GM18498 (cell line): ENCODE measurements around the gene CNTN4.

Experiments used
- ATAC-seq: cut with Tn5 transposase; IDR thresholded peaks from one replicate; pipeline ENCODE4 v1.9.1; 2021; ENCODE audit warnings: mild to moderate bottlenecking, moderate library complexity; ENCODE audit not compliant: unreplicated experiment

The CNTN4 gene

GRCh38 chr3:2847062-2847841 is 748.6 kb downstream of the CNTN4 start:
- no peak for ATAC-seq

GRCh38 chr3:2849092-2849491 is 750.4 kb downstream of the CNTN4 start:
- ATAC-seq = no peak

DNA sequence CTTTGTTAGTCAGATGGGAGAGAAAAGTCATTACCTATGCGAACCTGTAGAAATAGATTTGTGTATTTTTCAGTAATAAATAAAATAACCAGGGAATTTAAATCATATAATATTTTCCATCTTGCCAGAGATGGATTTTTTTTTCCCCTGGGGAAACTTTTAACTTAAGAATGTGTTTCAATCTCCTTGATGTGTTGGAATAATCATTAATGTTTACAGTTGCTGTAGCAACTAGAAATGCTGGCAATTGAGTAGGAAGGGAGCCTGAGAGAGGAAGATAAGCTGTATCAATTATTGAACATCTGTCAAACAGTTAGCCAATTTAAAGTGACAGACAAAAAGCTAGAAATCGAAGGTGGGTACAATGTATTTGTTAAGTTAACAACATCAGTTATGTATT is 752.0 kb downstream of the CNTN4 start:
- no peak for ATAC-seq

- ATAC-seq = no peak
Observed at GRCh38 chr3:2851361-2851760, 752.7 kb downstream of the CNTN4 start.

- no peak for ATAC-seq
Observed at GRCh38 chr3:2851835-2852234, 753.2 kb downstream of the CNTN4 start.

GRCh38 chr3:2853651-2854050 is 755.0 kb downstream of the CNTN4 start:
- no peak for ATAC-seq

DNA sequence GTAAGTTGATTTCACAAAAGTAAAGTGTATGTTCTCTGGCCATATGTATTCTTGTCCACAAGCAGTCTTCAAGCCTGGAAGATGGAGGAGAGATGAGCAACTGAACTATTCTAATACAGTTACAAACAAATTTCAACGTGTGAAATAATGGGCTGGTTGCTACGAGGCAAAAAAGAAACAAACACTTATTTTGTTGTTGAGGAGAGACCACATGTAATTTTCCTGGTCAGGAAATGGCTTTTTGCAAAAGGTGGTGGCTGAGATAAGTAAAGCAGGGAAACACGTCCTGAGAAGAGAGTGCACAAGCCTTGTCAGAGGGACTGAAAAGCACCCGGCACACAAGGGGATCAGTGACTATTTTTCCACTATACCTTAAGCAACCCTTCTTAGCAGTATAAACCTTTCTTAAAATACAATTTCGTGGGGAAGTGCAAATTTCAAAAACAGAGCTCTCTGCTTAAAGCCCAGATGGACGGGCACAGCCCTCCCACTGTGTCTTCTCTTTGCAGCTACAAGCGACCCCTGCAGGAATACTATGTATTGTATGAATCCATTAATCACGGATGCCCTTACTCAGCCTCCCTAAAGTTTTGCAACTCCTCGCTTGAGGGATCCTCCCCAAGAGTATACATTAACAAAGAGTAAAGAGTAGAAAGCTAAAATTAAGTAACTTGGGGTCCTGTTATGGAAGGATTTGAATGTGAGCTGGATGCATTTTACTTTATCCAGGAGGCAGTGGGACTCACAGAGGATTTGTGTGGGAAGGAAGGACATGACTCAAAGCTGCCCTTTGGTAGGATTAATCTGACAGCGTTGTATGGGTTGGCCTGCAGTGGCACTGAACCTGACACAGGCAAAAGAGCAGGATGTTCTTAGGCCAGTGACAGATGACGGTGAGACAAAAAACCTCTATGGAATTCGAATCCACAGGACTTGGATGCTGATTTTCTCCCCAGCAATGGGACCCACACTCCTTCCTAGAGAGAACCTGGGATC is 757.8 kb downstream of the CNTN4 start:
- no peak for ATAC-seq

GRCh38 chr3:2860626-2861025 is 762.0 kb downstream of the CNTN4 start:
- no peak for ATAC-seq

GRCh38 chr3:2861120-2861519 is 762.5 kb downstream of the CNTN4 start:
- ATAC-seq = no peak

DNA sequence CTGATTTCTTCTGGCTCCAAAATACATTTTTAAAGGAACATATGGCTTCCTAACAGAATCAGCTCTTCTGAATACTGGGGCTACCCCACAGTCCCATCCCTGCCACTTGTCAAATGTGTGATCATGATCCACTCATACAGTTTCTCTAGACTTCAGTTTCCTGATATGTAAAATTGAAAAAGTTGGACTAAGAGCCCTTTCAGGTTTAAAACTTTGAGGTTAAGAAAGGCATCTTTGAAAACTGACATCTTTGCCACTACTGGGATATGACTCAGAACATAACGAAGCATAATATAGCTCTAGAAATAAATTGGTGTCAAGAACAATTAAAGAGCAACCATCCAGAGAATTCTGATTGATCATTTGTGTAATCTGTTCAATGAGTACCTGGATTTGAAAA is 763.3 kb downstream of the CNTN4 start:
- ATAC-seq = no peak

DNA sequence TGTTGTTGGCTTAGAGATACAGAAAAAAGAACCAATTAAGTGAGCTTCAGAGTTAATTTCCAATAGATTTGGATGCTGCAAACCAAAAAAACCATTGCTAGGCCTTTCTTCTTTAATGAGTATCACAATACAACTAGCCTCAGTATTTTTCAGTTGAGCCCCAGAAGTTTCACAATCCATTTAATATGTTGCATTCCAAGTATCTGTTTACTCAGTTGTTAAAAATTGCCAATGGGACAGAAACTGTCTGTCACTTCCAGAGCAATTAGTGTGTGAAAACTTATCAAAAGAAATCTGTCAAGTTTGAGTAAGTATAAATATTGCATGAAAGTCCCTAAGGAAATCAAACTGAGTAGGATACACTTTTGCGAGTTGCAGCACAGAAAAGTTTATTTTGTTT is 763.7 kb downstream of the CNTN4 start:
- no peak for ATAC-seq

GRCh38 chr3:2863127-2863526 is 764.5 kb downstream of the CNTN4 start:
- no peak for ATAC-seq

DNA sequence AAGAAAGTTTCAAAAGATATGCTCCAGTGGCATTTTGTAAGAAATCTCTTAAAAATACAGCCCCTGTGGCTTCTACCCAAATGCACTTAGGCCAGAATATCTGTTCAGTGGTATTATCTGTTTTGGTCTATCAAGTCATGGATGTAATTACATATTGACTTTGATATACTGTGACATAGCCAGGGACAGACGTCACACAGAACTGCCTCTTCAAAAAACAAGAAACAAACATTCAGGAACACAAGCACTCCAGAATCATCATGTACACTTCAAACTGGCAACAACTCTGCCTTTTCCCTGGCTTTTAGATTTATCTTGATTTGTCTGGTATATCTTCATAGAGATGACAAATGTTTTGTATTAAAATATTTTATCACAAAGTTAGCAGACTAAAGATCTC is 771.2 kb downstream of the CNTN4 start:
- ATAC-seq = no peak

DNA sequence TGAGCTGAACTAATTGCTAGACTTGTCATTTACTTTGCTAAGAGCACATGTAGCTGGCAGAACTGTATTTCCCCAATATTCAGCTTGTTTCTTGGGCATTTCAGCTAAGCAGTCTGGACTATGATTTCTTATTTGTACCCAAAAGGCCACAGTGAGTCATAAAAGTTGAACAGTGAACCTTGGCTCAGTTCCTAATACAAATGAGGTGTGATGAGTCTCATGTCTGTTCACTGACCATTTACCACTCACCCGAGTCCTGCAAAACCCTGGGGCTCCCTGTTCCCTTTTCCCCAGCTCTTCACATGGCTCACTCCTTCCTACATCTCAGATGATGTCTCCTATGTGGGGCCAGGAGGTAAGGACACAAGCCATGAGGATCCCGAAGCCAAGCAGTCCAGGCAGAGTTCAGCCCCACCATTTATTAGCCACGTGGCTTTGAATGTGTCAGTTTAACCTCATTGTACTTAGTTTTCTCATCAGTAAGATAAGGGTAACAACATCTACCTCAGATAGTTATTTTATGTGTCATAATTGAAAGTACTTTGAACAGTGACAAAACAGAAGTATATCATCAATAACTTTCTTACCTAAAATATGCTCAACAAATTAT is 772.2 kb downstream of the CNTN4 start:
- no peak for ATAC-seq

DNA sequence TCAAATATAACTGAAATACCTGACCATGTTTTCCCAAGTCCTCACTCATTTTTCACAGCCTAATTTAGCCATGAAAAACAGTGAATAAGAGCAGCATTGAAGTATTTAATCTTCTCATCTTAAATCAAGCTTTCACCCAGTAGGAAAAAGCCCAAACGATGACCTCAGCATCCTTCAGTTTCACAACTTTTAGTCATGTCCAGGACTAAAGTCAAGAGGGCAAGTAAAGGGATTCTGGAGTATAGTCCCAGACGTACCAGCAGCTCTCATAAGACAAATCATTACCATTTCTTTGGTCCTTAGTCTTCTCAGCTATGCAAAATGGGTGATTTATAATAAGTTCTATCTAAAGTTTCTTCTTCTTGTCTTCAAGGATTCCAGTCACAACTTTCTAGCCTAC is 774.2 kb downstream of the CNTN4 start:
- no peak for ATAC-seq

- no peak for ATAC-seq
Observed at GRCh38 chr3:2873986-2874385, 775.3 kb downstream of the CNTN4 start.

DNA sequence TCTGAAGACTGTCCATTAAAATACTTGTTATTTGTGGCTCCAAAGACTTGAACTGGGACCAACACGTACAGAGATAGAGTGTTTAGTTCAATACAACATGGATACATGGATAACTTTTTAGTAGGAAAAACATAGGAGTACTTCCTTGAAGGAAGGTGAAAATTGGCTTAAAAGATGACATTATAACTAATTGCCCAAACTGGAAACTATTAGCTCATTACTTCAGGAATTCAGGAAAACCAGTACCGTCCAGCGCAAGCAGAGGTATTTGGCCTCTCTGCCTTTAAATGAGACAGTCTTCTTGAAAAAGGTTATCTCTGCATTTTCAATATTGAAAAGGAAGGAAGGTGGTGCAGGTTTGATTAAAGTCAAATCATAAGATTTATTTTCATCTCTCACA is 777.0 kb downstream of the CNTN4 start:
- no peak for ATAC-seq

- ATAC-seq = no peak
Observed at GRCh38 chr3:2876362-2876761, 777.7 kb downstream of the CNTN4 start.

GRCh38 chr3:2879023-2879422 is 780.4 kb downstream of the CNTN4 start:
- ATAC-seq = no peak

DNA sequence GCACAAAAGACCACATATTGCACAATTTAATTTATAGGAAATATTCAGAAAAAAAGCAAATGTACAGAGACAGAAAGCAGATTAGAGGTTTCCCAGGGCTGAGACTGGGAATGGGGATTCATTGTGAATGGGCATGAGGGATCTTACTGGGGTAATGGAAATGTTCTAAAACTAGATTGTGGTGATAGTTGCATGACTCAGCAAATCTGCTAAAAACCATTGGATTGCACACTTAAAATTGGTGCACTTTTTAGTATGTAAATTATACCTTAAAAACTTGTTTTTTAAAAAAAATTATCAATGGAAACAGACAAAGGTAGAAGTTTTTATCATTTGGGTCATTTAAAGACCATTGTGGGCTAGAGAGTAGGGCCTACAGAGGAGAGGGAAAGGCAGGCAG is 780.9 kb downstream of the CNTN4 start:
- ATAC-seq = no peak

DNA sequence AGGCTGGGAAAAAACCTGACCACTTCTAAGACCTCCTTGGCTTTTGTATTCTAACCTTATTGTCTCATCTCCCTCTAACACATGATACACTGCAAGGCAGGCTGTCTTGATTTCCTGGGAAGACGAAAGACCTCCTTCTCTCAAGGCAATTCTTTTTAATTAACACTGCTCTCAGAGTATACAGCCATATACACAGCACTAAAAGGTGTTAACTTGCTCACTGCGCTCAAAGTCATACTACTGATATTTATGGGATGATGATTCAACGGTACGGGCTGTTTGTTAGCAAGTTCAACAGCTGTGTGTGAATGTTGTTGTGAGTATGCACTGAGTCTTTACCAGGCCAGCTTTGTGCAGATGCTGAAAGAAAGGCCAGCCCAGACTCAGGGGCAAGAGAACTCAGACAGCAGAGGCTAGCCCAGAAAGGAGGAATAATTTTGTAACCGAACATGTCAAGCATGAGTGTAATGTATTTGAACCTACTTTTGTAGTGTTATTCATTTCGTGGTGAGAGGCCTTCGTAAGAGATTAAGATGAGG is 781.6 kb downstream of the CNTN4 start:
- no peak for ATAC-seq
